Brain pericyte (primary cell): ENCODE data around the gene EPRS1.
"Not testable (repeated sequence)": the region's sequence is repeated elsewhere in the genome, so short reads cannot be mapped to it uniquely, and the experiment has no call there.

ENCODE experiments used
- DNase-seq: peaks from one replicate; pipeline ENCODE4 v3.0.0-alpha.2; 2012; ENCODE audit warnings: low read depth, low spot score

EPRS1 gene

GRCh38 chr1:220046052-220046930, at the start of gene EPRS1:
Gene EPRS1 (minus strand): TSS chr1:220046505. CDS start chr1:220046388, 117 bp downstream.
- peak; percentile 92 for DNase-seq

GRCh38 chr1:220094016-220094911, 48.0 kb upstream of the EPRS1 start, which contains the start of gene IARS2:
Gene IARS2 (plus strand): TSS chr1:220094132. CDS start chr1:220094217, 85 bp downstream.
- peak; percentile 44 for DNase-seq

DNA sequence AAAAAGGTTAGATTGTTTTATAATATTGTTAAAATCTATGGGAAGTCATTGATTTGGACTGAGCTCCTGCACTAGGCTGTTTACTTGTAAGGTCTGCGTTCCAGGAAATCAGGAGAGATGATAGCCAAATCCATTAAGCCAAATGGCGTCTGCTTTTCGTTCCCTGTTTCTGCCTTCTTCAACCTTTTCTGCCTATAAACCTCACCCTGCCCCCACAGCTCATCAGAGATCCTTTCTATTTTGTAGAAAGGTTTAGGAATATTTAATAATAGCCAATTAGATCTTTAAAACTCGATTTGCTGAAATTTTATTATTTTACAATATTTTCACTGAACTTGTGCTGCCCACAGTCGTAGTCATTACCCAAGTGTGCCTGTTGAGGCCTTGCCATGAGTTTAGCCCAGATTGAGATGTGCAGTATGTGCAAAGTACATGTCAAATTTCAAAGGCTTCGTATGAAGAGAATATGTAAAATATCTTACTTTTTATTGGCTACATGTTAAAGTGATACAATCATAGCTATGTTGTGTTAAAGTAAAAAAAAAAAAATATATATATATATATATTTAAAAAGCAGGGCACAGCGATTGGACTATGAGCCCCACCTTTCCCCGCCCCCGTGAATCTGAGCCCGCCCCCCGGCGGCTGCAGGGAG, 47.2 kb upstream of the EPRS1 start:
- peak; percentile 22 for DNase-seq

GRCh38 chr1:220092694-220093093, 46.4 kb upstream of the EPRS1 start:
- DNase-seq: no peak

GRCh38 chr1:220089650-220090556, 43.6 kb upstream of the EPRS1 start, which contains the start of gene BPNT1:
Gene BPNT1 (minus strand): TSS chr1:220089788. CDS start chr1:220079846, 9,942 bp downstream.
- DNase-seq: peak; percentile 86

- not testable (repeated sequence) for DNase-seq
Observed at GRCh38 chr1:220086261-220086686, 40.0 kb upstream of the EPRS1 start.

DNA sequence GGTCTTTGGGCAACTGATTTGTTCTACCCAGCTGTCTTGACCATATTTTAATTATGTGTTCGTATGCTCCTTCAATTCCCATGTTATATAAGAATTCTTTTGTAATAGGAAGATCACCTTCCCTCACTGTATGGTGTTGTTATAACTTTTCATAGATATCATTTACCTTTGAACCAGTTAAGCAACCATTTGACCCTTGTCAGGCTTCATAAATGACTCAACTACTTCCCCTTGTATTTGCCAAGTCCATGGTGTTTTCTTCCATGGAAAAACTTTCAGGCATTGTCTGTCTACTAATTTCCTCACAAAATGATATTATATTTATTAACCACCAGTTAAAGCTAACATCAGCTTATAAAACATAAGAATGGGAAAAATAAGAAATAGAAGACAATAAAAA, 38.2 kb upstream of the EPRS1 start:
- DNase-seq: no peak

GRCh38 chr1:220077887-220078286, 31.6 kb upstream of the EPRS1 start:
- no peak for DNase-seq

- no peak for DNase-seq
Observed at GRCh38 chr1:220076861-220077762, 30.8 kb upstream of the EPRS1 start.

DNA sequence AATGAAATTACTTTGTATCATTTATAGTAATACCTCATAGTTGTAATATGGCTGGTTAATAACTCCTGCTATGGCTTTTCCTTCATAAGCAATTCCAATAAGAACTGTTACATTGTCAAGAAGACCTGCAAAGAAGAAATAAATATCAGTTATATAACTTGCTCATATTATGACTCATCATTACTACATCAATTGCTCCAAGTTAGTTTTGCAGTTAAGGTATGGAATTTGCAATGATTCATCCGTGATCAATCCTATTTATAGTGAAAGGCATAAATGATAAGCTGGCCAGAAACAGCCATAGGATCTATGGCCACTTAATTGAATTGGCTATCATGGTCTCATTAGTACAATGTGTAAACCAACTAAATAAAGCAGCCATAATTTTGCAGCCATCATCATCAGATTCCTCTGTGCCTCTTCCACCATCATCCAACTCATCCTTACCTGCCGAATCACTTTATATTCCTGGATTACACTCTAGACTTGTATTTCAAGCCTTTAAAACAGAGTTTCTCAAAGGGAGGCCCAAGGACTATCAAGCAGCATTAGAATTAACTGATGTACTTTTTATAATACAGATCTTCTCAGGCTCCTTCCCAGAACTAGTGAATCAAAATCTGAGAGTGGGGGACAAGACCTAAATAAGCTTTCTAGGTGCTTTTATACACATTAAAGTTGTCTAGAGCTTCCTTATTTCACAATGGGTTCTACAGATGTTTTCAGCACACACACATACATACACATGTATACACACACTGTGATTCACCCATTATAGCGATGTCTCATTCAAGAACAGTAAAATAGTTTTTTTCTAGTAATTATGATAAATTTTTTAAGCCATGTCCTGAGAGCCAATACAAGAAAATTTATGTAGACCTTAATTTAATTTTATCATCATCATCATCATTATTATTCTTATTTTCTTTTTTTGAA, 21.2 kb upstream of the EPRS1 start:
- DNase-seq: no peak

GRCh38 chr1:220062629-220063028, 16.3 kb upstream of the EPRS1 start:
- DNase-seq: no peak

- DNase-seq: no peak
Observed at GRCh38 chr1:220060876-220061275, 14.6 kb upstream of the EPRS1 start.

DNA sequence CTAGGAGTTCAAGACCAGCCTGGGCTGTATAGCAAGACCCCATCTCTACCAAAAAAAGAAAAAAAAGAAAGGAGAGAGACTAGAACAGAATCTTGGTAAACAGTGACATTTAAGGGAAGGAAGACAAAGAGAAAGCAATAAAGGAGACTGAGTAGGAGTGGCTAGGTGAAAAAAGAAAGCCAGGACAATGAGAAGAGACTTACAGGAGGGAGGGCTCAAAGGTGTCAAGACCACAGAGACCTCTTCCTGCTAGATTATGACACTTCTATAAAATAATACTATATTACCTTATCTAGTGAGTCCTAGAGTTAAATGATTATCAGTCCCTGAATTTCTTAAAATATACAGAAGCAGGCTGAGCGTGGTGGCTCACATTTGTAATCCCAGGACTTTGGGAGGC, 10.1 kb upstream of the EPRS1 start:
- no peak for DNase-seq

GRCh38 chr1:220045356-220046051, 801 bp downstream of the EPRS1 start:
- no peak for DNase-seq

DNA sequence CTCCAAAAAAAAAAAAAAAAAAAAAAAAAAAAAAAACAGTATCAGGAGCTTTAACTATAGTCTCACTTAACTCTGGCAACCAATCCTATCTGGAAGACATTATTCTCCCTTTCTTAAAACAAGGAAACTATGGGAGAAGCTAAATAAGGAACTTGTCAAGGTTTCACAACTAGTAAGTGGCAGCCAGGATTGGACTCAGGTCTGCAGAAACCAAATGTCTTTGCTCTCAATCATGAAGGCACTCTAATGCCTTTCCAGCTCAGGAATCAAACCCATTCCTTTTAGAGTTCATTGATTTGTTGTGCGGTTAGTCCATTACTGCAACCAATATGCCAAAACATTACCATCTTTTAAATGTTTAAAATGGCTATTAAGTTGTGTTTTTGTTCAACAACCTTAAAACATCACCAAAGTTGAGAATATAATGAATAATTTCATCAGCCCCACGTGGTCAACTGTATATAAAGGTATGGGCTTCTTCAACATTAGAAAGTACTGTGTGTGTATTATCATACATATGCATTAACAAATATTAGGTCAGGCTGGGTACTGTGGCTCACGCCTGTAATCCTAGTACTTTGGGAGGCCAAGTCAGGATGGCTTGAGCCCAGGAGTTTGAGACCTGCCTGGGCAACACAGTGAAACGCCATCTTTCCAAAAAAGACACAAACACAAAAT, 1.5 kb downstream of the EPRS1 start:
- DNase-seq: no peak

GRCh38 chr1:220043646-220044045, 2.7 kb downstream of the EPRS1 start:
- DNase-seq: no peak

DNA sequence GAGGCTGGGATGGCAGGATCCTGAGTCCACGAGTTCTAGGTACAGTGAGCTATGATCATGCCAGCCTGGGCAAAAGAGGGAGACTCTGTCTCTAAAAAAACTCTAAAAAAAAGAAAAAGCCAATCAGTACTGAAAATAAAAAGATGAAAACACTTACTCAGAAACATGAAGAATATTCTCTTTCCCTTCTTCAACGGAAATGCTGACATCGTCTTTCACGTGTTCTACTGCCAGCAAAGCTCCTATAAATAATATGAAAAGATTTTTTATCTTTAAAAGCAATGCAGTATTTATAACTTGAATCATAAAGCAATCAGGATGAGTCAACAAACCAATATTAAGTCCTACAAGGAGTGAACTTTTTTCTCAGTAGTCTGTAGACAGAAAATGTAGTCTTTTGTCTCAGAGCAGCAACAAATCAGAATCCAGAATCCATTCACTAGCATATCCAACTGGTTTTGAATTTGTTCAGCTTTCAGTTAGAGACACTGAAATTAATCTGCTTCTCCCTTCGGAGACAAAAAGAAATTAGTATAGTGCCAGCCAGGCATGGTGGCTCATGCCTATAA, 6.2 kb downstream of the EPRS1 start:
- DNase-seq: no peak
